ENCODE data around the gene PSORS1C1. TPM values are rescaled to one million over a fixed set of nuclear protein-coding genes. Genes with fewer than 3 reads are reported as not detected.

PSORS1C1 gene
- total RNA-seq, 1 experiment from 2014 or later: 0.48 TPM

DNA sequence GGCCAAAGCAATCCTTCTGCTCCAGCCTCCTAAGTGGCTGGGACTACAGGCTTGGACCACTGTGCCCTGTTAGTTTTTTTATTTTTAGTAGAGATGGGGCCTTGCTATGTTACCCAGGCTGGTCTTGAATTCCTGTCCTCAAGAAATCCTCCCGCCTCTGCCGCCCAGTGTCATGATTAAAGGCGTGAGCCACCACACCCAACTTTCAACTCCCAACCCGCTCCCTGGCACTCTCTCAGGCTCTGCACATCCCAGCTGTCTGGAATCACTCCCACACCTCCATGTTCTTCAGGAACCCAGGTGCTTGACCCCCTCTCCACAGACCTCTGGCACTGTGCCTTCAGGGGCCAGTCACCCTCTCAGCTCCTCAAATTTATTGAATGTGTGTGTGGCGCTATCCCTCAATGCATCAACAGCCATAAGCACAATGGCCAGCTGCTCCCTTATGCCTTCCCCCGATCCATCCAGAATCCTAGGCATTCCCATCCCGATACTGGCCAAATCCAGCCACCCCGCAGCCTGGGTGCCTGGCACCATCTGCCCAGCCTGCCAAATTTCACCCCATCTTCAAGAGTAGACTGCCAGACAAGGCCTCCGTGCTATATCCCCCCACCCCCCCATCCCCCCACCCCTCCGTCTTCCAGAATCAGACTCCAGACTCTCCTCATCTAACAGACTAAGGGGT, 56.5 kb downstream of the PSORS1C1 start:
- Mint-ChIP-seq H3K36me3 (ENCODE audit: insufficient read depth in 1 of 3, low read depth in 3 of 3) (peaks cover 12 to 40% (median 33%) of the 10 kb centered on the region in 3 experiments), H3K27ac (peak overlapping the region; percentile 98 to 100 (median 98)), H3K4me3 (peak overlapping the region; percentile 91), H3K27me3 (ENCODE audit: low read depth) (no peaks in the 10 kb centered on the region; the same call in 1 of the 2 replicates), H3K9me3 (no peaks in the 10 kb centered on the region; a peak in 1 of 5 replicates), H3K4me1 (peaks cover 56 to 80% of the 10 kb centered on the region in 2 experiments)
- TF ChIP-seq, protein P1, sequence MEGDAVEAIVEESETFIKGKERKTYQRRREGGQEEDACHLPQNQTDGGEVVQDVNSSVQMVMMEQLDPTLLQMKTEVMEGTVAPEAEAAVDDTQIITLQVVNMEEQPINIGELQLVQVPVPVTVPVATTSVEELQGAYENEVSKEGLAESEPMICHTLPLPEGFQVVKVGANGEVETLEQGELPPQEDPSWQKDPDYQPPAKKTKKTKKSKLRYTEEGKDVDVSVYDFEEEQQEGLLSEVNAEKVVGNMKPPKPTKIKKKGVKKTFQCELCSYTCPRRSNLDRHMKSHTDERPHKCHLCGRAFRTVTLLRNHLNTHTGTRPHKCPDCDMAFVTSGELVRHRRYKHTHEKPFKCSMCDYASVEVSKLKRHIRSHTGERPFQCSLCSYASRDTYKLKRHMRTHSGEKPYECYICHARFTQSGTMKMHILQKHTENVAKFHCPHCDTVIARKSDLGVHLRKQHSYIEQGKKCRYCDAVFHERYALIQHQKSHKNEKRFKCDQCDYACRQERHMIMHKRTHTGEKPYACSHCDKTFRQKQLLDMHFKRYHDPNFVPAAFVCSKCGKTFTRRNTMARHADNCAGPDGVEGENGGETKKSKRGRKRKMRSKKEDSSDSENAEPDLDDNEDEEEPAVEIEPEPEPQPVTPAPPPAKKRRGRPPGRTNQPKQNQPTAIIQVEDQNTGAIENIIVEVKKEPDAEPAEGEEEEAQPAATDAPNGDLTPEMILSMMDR (conservative IDR thresholded peaks at IDR 0.05): no peak
- H3K27me3 ChIP-seq (ENCODE audit: insufficient read depth, low read length): no peaks in the 10 kb centered on the region
- no peak overlapping the region for H3K23ac ChIP-seq (ENCODE audit: insufficient read length, low read depth, low read length)
- peaks cover 22% of the 10 kb centered on the region for H3K23me2 ChIP-seq (ENCODE audit: insufficient read length, low read depth, low read length, poor library complexity, severe bottlenecking)
- no peak overlapping the region for H3T11ph ChIP-seq (ENCODE audit: low read length)
- peak overlapping the region; percentile 33 for H4K5ac ChIP-seq (ENCODE audit: insufficient read length, low read depth, low read length)
- H3K27ac ChIP-seq (ENCODE audit: insufficient read length, low read depth, low read length): peak overlapping the region; percentile 10
- no peak overlapping the region for H2BK20ac ChIP-seq (ENCODE audit: low read depth, low read length, poor library complexity, severe bottlenecking)
- no peak overlapping the region for H2AFZ ChIP-seq (ENCODE audit: low read length)
- H3K14ac ChIP-seq (ENCODE audit: insufficient read depth, low read length): peak overlapping the region; percentile 45; the same call in 1 of the 2 replicates
- peaks cover 10% of the 10 kb centered on the region for H3K4me1 ChIP-seq (ENCODE audit: insufficient read depth, low read length)
- H4K20me1 ChIP-seq (ENCODE audit: control insufficient read depth, insufficient read depth, insufficient read length): no peaks in the 10 kb centered on the region
- H3K4ac ChIP-seq (ENCODE audit: low read depth, low read length): no peak overlapping the region
- no peak overlapping the region for H2BK15ac ChIP-seq (ENCODE audit: low read depth, low read length)
- DNase-seq: peak; percentile 64
- peak overlapping the region; percentile 47 for H2BK5ac ChIP-seq (ENCODE audit: insufficient read length, low read length)
- no peak overlapping the region for H3K56ac ChIP-seq (ENCODE audit: insufficient read length, low read depth, low read length)
- no peak overlapping the region for H2AK5ac ChIP-seq (ENCODE audit: insufficient read length, low read length)
- H4K8ac ChIP-seq (replicated peaks; ENCODE audit: insufficient read length, low read depth, low read length): no peak overlapping the region
- H4K91ac ChIP-seq (ENCODE audit: insufficient read length, low read depth, low read length): no peak overlapping the region
- WGBS (ENCODE audit: extremely low coverage, insufficient read length, low lambda C conversion rate): no CpG with 5 or more reads among the region's 10 CpGs
- H3K79me1 ChIP-seq (ENCODE audit: insufficient read depth, low read depth, low read length, poor library complexity, severe bottlenecking): no peaks in the 10 kb centered on the region
- H3K9ac ChIP-seq (ENCODE audit: extremely low read depth, insufficient read length, low read length): peak overlapping the region; percentile 21
- peak overlapping the region; percentile 61 for H3K4me2 ChIP-seq (ENCODE audit: insufficient read depth, insufficient read length, low read length)
- H3K9me3 ChIP-seq (ENCODE audit: control insufficient read depth, low read depth, low read length): no peaks in the 10 kb centered on the region
- peak overlapping the region; percentile 26 for H2BK12ac ChIP-seq (ENCODE audit: insufficient read length, low read depth, low read length)
- peaks cover 41% of the 10 kb centered on the region for H3K79me2 ChIP-seq (ENCODE audit: insufficient read depth, low read length)
- H2BK120ac ChIP-seq (ENCODE audit: low read depth, low read length, poor library complexity, severe bottlenecking): no peak overlapping the region
- peak overlapping the region; percentile 65 for H3K18ac ChIP-seq (ENCODE audit: insufficient read length, low read depth, low read length)
